Hematopoietic multipotent progenitor cell treated with erythropoietin and hydrocortisone succinate and interleukin-3 and kit ligand, for 17 days (in vitro differentiated cells): Measurements from ENCODE around the gene PLXNA4.

Source experiments
- DNase-seq: peaks from one replicate; pipeline ENCODE4 v3.0.0-alpha.2; 2015; ENCODE audit warnings: low spot score

The PLXNA4 gene

DNA sequence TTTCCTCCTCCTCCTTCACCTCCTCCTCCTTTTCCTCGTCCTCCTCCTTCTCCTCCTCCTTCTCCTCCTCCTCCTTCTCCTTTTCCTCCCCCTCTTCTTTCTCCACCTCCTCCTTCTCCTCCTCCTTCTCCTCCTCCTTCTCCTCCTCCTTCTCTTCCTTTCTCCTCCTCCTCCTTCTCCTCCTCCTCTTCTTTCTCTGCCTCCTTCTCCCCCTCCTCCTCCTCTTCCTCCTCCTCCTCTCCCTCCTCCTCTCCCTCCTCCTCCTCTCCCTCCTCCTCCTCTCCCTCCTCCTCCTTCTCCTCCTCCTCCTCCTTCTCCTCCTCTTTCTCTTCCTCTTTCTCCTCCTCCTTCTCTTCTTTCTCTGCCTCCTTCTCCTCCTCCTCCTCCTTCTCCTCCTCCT, 13.6 kb downstream of the PLXNA4 start:
- no peak for DNase-seq

DNA sequence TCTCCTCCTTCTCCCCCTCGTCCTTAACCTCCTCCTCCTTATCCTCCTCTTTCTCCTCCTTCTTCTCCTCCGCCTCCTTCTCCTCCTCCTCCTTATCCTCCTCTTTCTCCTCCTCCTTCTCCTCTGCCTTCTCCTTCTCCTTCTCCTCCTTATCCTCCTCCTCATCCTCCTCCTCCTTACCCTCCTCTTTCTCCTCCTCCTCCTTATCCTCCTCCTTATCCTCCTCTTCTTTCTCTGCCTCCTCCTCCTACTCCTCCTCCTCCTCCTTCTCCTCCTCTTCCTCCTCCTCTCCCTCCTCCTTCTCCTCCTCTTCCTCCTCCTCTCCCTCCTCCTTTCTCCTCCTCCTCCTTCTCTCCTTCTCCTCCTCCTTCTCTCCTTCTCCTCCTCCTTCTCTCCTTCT, 14.5 kb downstream of the PLXNA4 start:
- DNase-seq: no peak

DNA sequence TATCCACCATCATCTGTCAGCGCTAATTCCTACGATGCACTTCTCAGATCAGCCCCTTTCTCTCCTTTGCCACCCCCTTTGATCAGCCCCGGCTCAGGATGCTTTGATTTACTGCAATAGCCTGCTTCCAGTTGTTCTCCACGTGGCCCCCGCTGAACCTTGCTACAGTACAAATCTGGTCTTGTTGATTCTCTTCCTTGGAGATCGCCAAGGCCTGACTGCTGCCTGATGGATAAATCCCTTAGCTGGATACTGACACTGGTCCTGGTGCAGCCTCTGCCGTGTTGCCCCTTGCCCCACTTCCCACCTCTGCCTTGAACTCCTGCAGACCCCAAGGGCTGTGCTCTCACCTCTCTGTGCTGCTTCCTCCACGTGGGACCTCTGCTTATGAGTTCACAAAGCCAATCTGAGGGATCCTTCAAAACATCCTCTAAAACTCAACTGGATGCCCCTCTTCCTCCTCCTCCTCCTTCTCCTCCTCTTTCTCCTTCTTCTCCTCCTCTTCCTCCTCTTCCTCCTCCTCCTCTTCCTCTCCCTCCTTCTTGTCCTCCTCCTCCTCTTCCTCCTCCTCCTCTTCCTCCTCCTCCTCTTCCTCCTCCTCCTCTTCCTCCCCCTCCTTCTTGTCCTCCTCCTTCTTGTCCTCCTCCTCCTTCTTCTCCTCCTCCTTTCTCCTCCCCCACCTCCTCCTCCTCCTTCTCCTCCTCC, 15.3 kb downstream of the PLXNA4 start:
- DNase-seq: no peak

DNA sequence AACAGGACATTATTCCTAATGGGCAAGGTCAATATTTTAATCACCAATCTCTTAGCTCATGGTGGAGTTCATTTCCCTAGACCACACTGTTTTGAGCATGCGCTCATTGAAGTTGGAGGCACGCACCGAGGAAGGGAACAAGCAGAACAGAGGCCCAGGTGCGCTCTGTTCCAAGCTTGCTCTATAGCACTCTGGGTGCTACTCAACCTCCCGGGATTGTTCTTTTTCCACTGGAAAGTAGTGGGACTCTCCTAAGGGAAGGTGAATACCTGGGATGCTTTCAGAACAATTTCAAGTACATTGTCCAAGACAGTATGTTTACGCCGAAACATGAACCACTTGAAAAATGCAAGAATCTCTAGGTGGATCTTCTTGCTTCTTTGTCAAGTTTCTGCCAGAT, 16.2 kb downstream of the PLXNA4 start:
- no peak for DNase-seq

DNA sequence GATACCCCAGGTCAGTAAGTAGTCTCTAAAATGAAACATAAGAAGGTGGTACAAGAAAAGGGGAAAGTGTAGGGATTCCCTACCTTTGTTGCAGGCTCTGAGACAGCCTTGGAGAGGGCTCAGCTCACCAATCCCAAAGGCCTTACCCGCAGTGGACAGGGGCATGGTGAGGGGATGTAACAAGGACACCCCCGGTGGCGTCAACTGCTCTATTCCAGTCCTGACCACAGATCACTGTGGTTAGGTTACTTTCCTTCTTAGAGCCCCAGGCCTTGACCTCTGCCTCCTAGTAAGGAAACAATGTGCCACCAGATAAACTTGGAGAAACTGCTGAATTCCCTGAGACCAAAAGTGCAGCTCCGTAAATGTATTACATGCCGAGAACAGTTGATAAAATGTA, 17.5 kb downstream of the PLXNA4 start:
- DNase-seq: no peak

DNA sequence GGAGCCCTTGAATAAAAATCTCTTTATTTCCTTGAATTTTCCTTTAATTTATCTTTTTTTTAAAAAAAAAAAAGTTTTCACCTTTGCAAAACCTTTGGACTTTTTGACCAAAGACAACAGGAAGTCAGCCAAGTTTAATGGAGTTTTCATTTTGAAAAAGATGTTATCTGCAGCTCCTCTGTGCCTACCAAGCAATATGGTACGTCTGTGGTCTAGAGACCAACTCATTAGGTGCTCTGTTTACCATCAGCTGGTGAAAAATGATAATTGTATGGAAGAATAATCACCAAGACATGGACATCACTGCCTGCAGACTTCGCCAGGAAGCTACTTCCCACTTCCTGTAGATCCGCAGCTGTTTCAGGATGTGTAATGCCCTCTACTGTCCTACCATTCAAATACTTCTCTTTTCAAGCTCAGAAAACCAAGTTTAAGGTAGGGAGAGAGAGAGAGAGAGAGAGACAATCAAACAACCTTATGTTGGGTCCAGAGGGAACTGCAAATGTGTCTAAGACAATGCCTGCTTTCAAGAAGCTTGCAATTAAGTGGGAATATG, 18.7 kb downstream of the PLXNA4 start:
- no peak for DNase-seq

DNA sequence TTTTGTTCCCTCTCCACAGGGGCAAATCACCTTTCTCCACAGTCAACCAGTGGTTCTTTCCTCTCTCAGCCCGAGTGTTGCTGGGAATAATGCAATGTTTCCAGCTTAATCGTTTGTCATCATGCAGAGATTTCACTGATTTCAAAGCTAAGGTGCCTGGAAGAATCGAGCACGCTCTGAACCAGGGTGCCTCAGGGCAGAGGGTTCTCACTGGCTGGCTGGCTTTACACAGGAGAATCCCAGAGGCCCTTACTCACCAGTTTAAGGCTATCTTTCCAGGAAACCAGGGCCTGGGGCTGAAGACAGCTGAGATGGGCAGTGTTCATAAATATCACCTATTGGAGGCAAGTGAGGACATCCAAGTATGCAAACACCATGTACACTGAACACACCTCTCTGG, 21.8 kb downstream of the PLXNA4 start:
- DNase-seq: no peak

DNA sequence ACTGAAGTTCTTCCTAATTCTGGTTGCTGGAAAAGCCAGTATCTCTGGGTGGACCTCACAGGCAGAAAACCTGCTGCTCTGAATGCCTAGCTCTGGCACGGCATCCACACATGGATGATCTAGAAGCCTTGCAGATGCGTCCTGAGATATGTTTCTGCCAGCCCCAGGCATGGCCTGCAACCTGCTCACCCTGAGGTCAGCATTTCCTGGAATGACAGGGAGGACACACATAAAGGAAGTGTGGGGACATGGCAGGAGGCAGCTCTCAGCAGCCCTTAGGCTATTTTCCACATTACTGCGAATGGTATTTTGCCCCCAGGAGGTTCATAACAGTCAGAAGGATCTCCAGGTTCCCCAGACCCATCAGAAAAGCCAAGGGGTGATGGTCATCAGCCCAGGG, 23.2 kb downstream of the PLXNA4 start:
- no peak for DNase-seq

DNA sequence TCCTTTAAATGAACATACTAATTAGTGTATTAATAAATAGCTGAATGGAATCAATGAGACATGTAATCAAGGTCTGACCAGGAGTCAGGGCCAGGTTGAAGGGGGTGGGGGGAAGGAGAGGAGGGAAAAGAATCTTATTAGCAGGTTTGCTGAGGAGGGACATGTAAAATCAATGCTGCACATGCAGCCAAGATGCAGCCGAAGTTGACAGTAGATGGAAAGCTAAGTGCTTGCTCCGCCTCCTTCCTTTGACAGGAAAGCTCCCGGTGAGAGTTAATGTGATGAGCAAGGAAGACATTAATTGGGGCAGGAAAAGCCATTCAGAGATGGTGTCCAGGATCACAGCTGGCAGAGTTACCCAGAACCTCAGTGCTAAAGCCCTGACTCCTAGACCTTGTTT, 24.4 kb downstream of the PLXNA4 start:
- no peak for DNase-seq

DNA sequence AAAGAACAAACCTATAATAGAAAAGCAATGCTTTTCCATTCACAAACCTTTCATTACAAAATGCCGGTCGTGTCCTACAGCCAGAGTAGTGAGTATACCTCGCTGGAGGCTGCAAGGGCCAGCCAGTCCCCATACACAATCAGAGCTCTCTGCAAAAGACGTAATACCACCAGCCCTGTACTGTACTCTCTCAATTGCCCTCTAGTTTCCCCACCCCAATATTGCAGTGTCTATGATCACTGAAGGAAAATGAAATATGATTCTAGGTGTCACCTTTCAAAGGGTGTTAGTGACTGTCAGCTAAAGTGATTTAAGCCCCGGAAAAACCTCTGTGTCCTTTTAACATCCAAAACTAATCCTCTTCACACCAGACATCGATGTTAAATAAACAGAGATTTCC, 24.8 kb downstream of the PLXNA4 start:
- no peak for DNase-seq

DNA sequence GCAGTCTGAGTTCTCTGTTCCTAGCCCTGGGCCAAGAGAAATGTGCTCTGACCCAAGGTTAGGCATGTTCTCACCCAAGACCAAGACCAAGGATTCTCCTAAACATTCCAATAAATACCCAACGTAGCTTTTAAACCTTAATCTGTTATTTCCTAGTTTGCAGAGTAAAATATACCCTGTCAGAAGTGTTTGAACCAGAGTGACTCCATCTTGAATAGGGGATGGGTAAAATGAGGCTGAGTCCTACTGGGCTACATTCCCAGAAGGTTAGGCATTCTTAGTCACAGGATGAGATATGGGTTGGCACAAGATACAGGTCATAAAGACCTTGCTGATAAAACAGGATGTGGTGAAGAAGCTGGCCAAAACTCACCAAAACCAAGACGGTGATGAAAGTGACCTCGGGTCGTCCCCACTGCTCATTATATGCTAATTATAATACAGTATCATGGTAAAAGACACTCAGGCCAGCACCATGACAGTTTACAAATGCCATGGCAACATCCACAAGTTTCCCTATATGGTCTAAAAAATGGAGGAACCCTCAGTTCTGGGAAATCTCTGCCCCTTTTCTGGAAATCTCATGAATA, 27.7 kb downstream of the PLXNA4 start:
- DNase-seq: no peak

DNA sequence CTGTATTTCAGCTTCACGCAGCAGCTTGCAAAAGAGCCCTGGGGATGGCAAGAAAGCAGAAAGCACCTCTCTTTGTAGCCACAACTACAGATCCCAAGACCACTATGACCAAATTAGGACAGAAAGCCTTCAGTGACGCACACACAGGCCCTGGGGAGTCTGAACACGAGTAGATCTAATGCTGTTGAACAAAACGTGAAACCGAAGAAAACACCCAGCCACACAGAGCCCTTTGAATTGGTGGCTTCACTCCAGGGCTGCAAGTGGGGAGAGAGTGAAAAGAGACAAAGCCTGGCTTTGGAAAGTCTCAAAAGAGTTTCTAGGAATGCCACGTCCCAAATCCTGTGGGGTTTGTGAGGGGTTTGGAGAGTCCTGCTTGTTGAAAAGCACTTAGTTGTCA, 28.4 kb downstream of the PLXNA4 start:
- DNase-seq: no peak

DNA sequence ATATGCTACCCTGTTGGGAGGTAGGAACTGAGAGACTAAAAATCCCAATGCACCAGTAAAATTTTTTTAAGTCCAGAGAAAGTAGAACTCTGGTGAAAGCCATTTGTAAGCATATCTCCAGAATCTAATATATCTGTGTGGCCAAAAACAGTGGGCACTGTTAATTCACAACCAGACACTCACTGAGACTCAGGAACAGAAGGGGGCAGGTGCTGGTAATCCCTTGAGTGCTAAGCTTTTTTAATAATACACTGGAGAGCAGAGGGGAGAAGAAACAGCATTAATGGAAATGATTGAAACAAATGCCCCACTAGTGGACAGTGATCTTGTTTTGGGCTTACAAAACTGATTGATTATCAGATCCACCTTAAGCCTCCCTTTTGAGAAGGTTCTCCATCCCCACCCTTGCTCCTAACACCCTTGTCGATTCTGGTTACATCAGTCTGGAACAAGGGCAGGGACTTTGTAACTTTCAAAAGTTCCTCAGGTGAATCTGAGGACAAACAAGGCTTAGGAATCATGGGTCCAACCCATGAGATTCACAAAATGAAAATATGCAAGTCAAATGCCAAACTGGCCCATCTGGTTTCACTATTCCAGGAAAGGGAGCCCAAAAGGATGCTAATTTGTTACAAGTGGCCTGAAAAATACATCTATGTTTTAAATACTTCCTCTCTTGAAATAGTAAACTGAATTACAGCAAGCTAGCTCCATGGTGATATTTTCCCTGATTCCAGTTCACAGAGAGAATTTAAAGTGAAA, 29.7 kb downstream of the PLXNA4 start:
- no peak for DNase-seq

DNA sequence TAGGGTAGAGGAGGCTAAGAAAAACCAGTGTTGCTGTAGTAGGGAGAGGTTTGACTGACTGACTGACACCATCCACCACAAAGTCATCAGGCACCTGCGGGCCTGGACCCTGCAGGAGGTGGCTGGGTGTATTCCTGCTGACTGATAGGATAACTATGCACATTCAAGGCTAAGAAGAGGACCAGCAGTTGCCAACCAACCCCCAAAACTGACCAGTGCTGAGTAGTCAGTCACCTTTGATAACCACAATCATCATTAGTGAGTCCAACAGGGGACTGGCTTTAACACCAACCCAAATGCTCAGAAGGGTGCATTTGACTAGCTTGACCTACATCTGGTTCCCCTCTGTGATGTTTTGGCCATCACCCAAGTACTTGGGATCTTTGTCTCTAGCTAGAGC, 30.5 kb downstream of the PLXNA4 start:
- no peak for DNase-seq

DNA sequence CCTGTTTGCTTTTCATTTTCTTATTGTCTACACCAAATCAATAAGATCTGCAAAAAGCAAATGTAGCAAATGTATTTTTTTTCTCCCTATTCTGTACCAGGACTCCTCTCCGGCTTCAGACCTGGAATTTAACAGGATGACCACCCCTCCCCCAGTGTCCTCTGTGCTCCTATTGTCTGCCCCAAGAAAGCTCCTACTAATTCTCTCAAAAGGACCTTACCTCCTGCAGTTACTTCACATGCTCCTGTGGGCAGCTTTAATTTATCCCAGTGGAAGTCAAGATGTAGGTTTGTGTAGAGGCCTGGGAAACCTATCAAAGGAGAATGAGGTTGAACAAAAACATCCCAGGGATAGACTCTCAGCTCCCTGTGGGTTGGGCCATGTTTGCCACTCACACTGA, 31.3 kb downstream of the PLXNA4 start:
- DNase-seq: no peak

DNA sequence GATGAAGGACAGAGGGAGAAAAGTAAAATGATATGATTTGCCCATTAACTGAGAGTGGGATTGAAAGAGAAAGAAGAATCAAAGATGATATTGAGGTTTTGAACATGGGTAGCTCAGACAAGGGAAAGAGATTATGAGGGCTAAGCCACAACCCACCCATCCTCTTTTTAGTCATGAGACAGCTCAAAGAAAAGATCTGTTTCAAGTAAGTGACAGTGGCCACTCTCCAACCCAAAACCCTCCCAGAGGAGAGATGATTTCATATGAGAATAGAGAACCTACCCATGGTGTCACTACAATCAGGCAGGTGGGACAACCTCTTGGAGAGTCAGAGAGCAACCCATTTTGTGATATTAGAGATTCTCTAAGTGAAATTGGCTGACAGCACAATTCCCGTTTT, 32.2 kb downstream of the PLXNA4 start:
- no peak for DNase-seq

DNA sequence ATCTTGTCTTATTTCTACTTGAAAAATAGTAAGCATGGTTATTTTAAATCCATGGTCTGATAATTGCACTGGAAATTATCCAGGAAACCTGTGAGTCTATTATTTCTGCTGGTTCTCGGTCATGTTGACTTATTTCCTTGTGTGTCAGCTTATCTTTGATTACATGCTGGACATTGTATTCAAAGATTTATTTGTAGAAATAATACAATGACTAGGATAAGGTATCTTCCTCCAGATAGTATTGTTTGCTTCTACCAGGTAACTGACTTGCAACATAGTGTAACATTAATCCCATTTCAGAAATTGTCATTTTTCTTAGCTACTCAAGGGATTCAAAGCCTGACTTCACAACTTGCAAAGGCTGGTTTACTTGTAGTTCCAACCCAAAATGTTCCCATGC, 33.4 kb downstream of the PLXNA4 start:
- no peak for DNase-seq

DNA sequence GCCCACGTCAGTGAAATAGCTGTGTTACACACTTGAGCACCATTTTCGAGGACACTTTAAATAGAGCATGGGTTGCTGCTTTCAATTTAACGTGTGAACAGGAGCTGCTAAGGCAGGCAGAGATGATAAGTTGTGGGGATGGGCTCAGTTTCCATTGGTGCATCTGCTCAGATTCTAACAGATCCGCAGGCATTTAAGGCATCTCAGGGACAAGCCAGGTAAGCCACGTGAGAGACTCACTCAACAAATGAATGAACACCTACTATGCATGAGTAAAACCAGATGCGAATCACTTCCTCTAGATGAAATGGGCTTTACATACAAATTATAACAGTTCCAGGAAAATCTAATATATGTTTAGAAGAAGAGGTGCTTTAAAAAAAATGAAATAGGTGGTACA, 34.6 kb downstream of the PLXNA4 start:
- DNase-seq: no peak

DNA sequence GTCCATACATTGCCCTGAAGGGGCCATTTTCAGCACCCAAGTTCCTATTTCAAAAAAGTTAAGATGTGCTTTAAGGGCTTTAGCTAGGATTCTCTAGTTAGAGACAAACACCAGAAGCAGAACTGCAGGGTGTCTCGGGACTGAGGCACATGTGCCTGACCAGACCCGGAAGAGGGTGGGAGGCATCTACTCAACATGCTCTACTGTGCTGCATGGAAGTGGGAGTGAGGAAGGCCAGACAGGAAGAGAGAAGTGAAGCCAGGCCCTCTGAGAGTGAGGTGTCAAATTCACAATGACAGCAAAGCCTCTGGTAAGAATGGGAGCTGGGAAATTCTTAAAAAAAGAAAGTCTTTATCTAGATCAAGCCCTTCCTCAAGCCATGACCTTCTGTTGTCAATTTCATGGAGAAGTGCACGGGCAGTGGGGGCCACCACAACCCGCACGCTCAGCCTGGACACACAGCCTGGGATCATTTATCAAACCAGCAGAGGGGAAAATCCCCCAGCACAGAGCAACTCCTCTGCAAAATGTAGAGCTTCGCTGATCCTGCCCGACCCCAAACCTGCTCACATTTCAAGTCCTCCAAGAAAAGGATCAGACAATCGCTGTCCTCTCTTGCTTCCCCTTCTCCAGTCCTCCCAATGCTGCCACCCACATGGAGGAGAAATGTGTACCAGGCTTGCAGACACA, 38.7 kb downstream of the PLXNA4 start:
- DNase-seq: no peak

DNA sequence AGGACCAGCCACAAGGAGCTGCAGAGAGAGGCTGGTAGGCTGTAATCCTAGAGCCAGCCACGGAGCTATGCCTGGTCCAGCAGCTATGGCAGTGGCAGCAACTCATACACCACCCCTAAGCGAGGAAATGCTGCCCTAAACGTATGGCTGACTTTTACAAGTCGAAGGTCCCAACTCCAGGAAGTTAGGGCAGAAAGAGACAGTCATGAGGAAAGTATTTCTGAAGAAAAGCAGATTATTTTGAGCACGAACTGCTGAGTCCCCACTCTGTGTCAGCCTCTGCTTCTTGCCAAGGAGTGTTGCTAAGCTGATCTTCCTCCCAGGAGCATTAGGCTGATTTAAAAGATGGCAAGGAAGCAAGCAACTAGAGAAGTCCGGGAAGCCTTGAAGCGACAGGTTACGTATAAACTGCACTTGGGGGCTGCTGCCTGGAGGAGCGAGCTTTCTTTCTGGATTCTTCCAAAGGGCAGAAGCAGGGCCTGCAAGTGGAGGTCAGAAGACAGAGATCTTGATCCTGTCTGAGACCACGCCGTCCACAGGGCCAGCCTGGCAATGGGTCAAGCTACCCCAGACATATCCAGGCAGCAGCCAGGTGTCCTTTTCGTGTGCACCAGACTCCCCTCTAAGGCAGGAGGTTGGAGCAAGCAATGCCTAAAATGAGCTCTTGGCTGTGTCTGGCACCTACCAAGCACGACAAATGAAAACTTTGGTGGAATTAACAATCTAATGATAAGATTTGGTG, 39.4 kb downstream of the PLXNA4 start:
- DNase-seq: no peak

DNA sequence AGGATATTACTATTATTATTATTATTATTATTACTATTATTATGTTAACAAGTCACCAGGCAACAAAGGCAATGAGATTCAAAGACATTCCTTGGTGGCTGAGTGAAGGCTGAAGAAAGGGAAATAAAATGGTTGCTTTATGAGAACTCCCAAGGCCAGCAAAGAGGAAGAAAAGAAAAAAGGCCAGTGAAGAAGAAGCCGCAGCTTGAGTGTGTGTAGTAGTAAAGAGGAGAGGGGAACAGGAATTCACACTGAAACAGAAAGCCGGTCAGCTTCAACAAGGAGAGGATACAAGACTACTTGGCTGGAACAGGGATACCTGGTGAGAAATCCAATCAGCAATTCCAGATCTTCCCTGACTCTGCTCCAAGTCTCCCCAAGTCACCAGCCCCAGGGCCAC, 42.4 kb downstream of the PLXNA4 start:
- no peak for DNase-seq

DNA sequence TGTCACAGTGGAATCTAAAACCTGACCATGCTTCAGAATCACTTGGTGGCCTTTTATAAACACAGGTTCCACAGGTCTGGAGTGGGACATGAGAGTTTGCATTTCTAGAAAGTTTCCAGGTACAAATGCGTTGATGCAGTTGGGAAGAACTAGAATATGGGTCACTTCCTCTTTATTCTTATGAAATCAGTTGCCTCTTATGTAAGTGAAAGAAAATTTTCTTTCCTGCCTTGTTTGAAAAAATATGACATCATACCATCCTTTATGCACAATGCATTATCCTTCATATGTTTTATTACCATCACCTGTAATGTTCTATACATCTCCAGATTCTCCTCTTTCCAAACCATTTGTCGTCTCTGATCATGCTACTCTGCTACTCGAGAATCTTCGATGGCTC, 44.0 kb downstream of the PLXNA4 start:
- DNase-seq: no peak
